Neural cell (in vitro differentiated cells): ENCODE measurements around the gene SF3B1.
"Not testable (repeated sequence)": the region's sequence is repeated elsewhere in the genome, so short reads cannot be mapped to it uniquely, and the experiment has no call there.

Experiments used
- CTCF ChIP-seq: fragments of 450-650 bp; IDR thresholded peaks from 2 replicates; pipeline ENCODE4 v1.5.1; 2014; ENCODE audit warnings: antibody characterized with exemption, mild to moderate bottlenecking, moderate library complexity; ENCODE audit not compliant: poor library complexity, severe bottlenecking
- EP300 ChIP-seq: fragments of 450-650 bp; conservative IDR thresholded peaks from 2 replicates; pipeline ENCODE4 v1.6.1; 2014; ENCODE audit warnings: antibody characterized with exemption, mild to moderate bottlenecking, moderate library complexity; ENCODE audit not compliant: poor library complexity, severe bottlenecking
- EZH2 ChIP-seq: fragments of 200-600, 300-800 bp; shearing (Covaris generic), sonication (generic); IDR thresholded peaks from 2 replicates; pipeline ENCODE4 v1.6.1; 2014; ENCODE audit warnings: antibody characterized with exemption, low read length, borderline replicate concordance, mild to moderate bottlenecking; ENCODE audit not compliant: insufficient read depth, poor library complexity, severe bottlenecking
- MXI1 ChIP-seq: fragments of 450-650 bp; conservative IDR thresholded peaks from 2 replicates; pipeline ENCODE4 v1.6.1; 2014; ENCODE audit warnings: antibody characterized with exemption, mild to moderate bottlenecking; ENCODE audit not compliant: poor library complexity, severe bottlenecking
- POLR2AphosphoS5 ChIP-seq: IDR thresholded peaks from 2 replicates; pipeline ENCODE4 v1.6.1; 2012
- RAD21 ChIP-seq: fragments of 450-650 bp; conservative IDR thresholded peaks from 2 replicates; pipeline ENCODE4 v1.6.1; 2014; ENCODE audit warnings: antibody characterized with exemption, mild to moderate bottlenecking, moderate library complexity
- REST ChIP-seq: IDR thresholded peaks from 2 replicates; pipeline ENCODE4 v1.6.1; 2012; ENCODE audit warnings: borderline replicate concordance
- SMC3 ChIP-seq: fragments of 450-650 bp; conservative IDR thresholded peaks from 2 replicates; pipeline ENCODE4 v1.6.1; 2014; ENCODE audit warnings: antibody characterized with exemption, mild to moderate bottlenecking, moderate library complexity; ENCODE audit not compliant: poor library complexity
- TAF1 ChIP-seq: IDR thresholded peaks from 2 replicates; pipeline ENCODE4 v1.6.1; 2012; ENCODE audit warnings: low read depth

- TF ChIP-seq CTCF, POLR2AphosphoS5, TAF1, EP300, EZH2, SMC3, REST, MXI1, RAD21: not testable (repeated sequence)
Measured at GRCh38 chr2:197379308-197379917, 55.4 kb downstream of the SF3B1 start.
